OCI-LY3 (cell line): Measurements from ENCODE around the gene GNG14.

ENCODE experiments used
- CTCF ChIP-seq: fragments of 200-600, 300-600 bp; sonication (generic); IDR thresholded peaks from 2 replicates; pipeline ENCODE4 v1.5.1; 2014; ENCODE audit warnings: antibody characterized with exemption, low read length, low read depth
- EZH2phosphoT487 ChIP-seq: fragments of 200-600 bp; shearing (Covaris generic); IDR thresholded peaks from 2 replicates; pipeline ENCODE4 v1.6.1; 2018; ENCODE audit warnings: antibody characterized with exemption, mixed run types, low read depth

DNA sequence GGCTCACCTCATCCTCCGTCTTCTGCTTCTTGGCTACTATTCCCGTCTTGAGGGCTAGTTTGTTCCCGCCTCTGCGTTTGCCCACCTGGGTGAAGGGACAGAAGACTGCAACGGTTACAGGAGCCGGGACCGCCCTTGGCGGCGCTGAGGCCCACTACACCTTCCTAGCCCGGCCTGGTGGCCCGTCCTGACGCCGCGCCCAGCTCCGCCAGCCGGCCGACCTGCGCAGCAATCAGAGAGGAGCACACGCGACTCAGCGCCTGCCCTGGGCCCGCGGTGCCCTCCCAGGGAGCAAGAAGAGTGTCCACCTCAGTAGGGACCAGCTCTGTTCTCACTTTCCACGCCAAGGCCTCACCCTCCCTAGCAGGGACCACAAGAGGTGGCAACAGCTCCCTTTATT, 43.5 kb downstream of the GNG14 start:
- TF ChIP-seq CTCF (no peak), EZH2phosphoT487 (no peak)
